NOMO-1 treated with dmso at 0.1 percent for 144 hours (cell line): Measurements from ENCODE around the gene TIMP3.

ENCODE experiments used
- DNase-seq: peaks from one replicate; lab custom pipeline; 2025; ENCODE audit not compliant: unreplicated experiment; lab: John Stamatoyannopoulos, UW

TIMP3 gene

GRCh38 chr22:32805361-32805881 lies 3.9 kb downstream of the TIMP3 start:
- no peak for DNase-seq

GRCh38 chr22:32806296-32806695 lies 4.8 kb downstream of the TIMP3 start:
- no peak for DNase-seq

GRCh38 chr22:32808038-32808445 lies 6.5 kb downstream of the TIMP3 start:
- DNase-seq: no peak

- no peak for DNase-seq
Measured at GRCh38 chr22:32809786-32810554, 8.5 kb downstream of the TIMP3 start.

- DNase-seq: no peak
Measured at GRCh38 chr22:32810555-32811133, 9.1 kb downstream of the TIMP3 start.

GRCh38 chr22:32811788-32812545 lies 10.5 kb downstream of the TIMP3 start:
- DNase-seq: no peak

- DNase-seq: no peak
Measured at GRCh38 chr22:32814285-32814860, 12.9 kb downstream of the TIMP3 start.

- no peak for DNase-seq
Measured at GRCh38 chr22:32815059-32815458, 13.6 kb downstream of the TIMP3 start.

- DNase-seq: no peak
Measured at GRCh38 chr22:32815943-32816342, 14.4 kb downstream of the TIMP3 start.

- no peak for DNase-seq
Measured at GRCh38 chr22:32817137-32817730, 15.7 kb downstream of the TIMP3 start.

GRCh38 chr22:32818446-32819115 lies 17.1 kb downstream of the TIMP3 start:
- no peak for DNase-seq

GRCh38 chr22:32819120-32819519 lies 17.6 kb downstream of the TIMP3 start:
- DNase-seq: no peak

GRCh38 chr22:32820131-32821119 lies 18.9 kb downstream of the TIMP3 start:
- DNase-seq: no peak

- no peak for DNase-seq
Measured at GRCh38 chr22:32822179-32822877, 20.8 kb downstream of the TIMP3 start.

GRCh38 chr22:32823024-32823730 lies 21.7 kb downstream of the TIMP3 start:
- no peak for DNase-seq

- no peak for DNase-seq
Measured at GRCh38 chr22:32824531-32825312, 23.2 kb downstream of the TIMP3 start.

GRCh38 chr22:32826537-32826936 lies 25.0 kb downstream of the TIMP3 start:
- no peak for DNase-seq
